H1 (cell line): Measurements from ENCODE around the gene PPFIA2. TPM values are rescaled to one million over a fixed set of nuclear protein-coding genes. Genes with fewer than 3 reads are reported as not detected.

Experiments used
- BRCA1 ChIP-seq: IDR thresholded peaks from 2 replicates; pipeline ENCODE4 v1.6.1; 2012; ENCODE audit warnings: low read depth, low read length, improper control_type of control experiment
- CHD1 ChIP-seq: IDR thresholded peaks from 2 replicates; pipeline ENCODE4 v1.6.1; 2012; ENCODE audit warnings: low read depth, low read length, improper control_type of control experiment
- CTBP2 ChIP-seq: IDR thresholded peaks from 2 replicates; pipeline ENCODE4 v1.7.0; 2011; ENCODE audit warnings: borderline replicate concordance, mild to moderate bottlenecking, moderate library complexity, mixed read lengths, low read length; ENCODE audit not compliant: insufficient read depth, insufficient read length
- EGR1 ChIP-seq: IDR thresholded peaks from 2 replicates; pipeline ENCODE4 v1.6.1; 2011; ENCODE audit warnings: low read depth, low read length, borderline replicate concordance
- KDM1A ChIP-seq: fragments of 200-600, 300-600 bp; sonication (generic); IDR thresholded peaks from 2 replicates; pipeline ENCODE4 v1.7.1; 2016; ENCODE audit warnings: mild to moderate bottlenecking, low read length, borderline replicate concordance
- SIN3A ChIP-seq, 2 experiments: IDR thresholded peaks in 1 of 2; conservative IDR thresholded peaks in 1 of 2; 2 replicates each; pipeline ENCODE4 v1.6.1; 2011 to 2012; ENCODE audit warnings: low read length in 2 of 2, improper control_type of control experiment in 1 of 2, low read depth in 1 of 2, mild to moderate bottlenecking in 1 of 2
- polyA plus RNA-seq, 7 experiments: library from polyadenylated mRNA; depleted of rRNA in 3 of 7; stranded (reverse) in 5 of 7; unstranded in 2 of 7; fragments of >200 nt in 5 of 7; fragments of 200-250 nt in 2 of 7; gene quantifications; 1 replicate in 5 of 7; 2 replicates in 1 of 7; 4 replicates in 1 of 7; pipeline versions ENCODE4 v1.2.1 to v1.2.3, GENCODE V29; 2011 to 2013; ENCODE audit warnings: missing spikeins in 2 of 7, mixed read lengths in 2 of 7
- total RNA-seq: library from RNA; stranded (reverse); fragmentation: NEBNext Ultra II Directional; extraction: Animal tissue kit (Norgen Biotek cat#: 25700); gene quantifications from 2 replicates; pipeline ENCODE4 v1.2.1, GENCODE V29; 2021

PPFIA2 gene
- total and polyA plus RNA-seq, 2 of the 8 experiments (the other 6 are each of a cell fraction or from before 2014, with no cell fraction given): 1.2 to 1.8 TPM

GRCh38 chr12:81325086-81325485 is 434.1 kb downstream of the PPFIA2 start (continued):
- TF ChIP-seq SIN3A (conservative IDR thresholded peaks at IDR 0.05 in 1 of 2, IDR thresholded peaks at IDR 0.05 in 1 of 2; ENCODE audit: low read depth in 1 of 2, low read length in 2 of 2): no peak
- no peak for TF ChIP-seq BRCA1
- no peak for TF ChIP-seq EGR1
- no peak for TF ChIP-seq KDM1A
- TF ChIP-seq CHD1: no peak
- TF ChIP-seq CTBP2: no peak
